K562 (cell line): ENCODE data around the gene KDF1. TPM values are rescaled to one million over a fixed set of nuclear protein-coding genes. Genes with fewer than 3 reads are reported as not detected.

Source experiments
- BRCA1 ChIP-seq, 2 experiments: fragments of 450-650 bp in 1 of 2; sonication (generic) in 1 of 2; formaldehyde crosslinking in 1 of 2; IDR thresholded peaks; 2 replicates each; pipeline versions ENCODE4 v1.5.0 to v1.6.1; 2017 to 2020; ENCODE audit warnings: mild to moderate bottlenecking in 1 of 2, missing genetic modification reagents in 1 of 2
- FOS ChIP-seq: IDR thresholded peaks from 3 replicates; pipeline ENCODE4 v1.6.1; 2011; ENCODE audit not compliant: insufficient read length; ENCODE audit errors: extremely low read depth
- GTF2B ChIP-seq: IDR thresholded peaks from 2 replicates; pipeline ENCODE4 v1.6.1; 2011; ENCODE audit not compliant: insufficient read length; ENCODE audit errors: extremely low read depth
- HNRNPH1 ChIP-seq: fragments of 200-400 bp; formaldehyde crosslinking; optimal IDR thresholded peaks from 2 replicates; pipeline ENCODE3; 2017; ENCODE audit warnings: low read depth, mild to moderate bottlenecking, low read length, moderate library complexity
- KDM2B ChIP-seq: fragments of 250-450 bp; sonication (Bioruptor Pico); IDR thresholded peaks from 2 replicates; pipeline ENCODE4 v1.8.0; 2021; ENCODE audit warnings: mild to moderate bottlenecking, moderate library complexity
- MGA ChIP-seq: fragments of 450-650 bp; IDR thresholded peaks from 2 replicates; pipeline ENCODE4 v1.6.1; 2016; ENCODE audit warnings: mild to moderate bottlenecking, moderate library complexity
- MTA2 ChIP-seq: fragments of 450-650 bp; IDR thresholded peaks from 2 replicates; pipeline ENCODE4 v1.6.1; 2016; ENCODE audit warnings: low read depth
- PHB ChIP-seq: fragments of 250-450 bp; sonication (Bioruptor Pico); IDR thresholded peaks from 2 replicates; pipeline ENCODE4 v1.5.0; 2021
- POLR2H ChIP-seq: IDR thresholded peaks from 2 replicates; pipeline ENCODE4 v1.6.1; 2016; ENCODE audit warnings: missing genetic modification characterization, low read depth, mild to moderate bottlenecking, control low read depth, missing compliant biosample characterization, moderate library complexity
- SMAD1 ChIP-seq: fragments of 150-350 bp; IDR thresholded peaks from 2 replicates; pipeline ENCODE4 v1.6.1; 2014; ENCODE audit warnings: low read length, low read depth; ENCODE audit not compliant: partially characterized antibody
- TARDBP ChIP-seq: fragments of 450-650 bp; IDR thresholded peaks from 2 replicates; pipeline ENCODE4 v1.6.1; 2016
- TEAD2 ChIP-seq: fragments of 450-650 bp; IDR thresholded peaks from 2 replicates; pipeline ENCODE4 v1.6.1; 2016; ENCODE audit warnings: missing genetic modification characterization, control low read depth, missing compliant biosample characterization
- TEAD4 ChIP-seq, 2 experiments: sonication (generic) in 1 of 2; formaldehyde crosslinking in 1 of 2; IDR thresholded peaks; 2 replicates each; pipeline versions ENCODE4 v1.6.1 to v1.8.0; 2012 to 2022; ENCODE audit warnings: borderline replicate concordance in 1 of 2, inconsistent platforms in 1 of 2, low read length in 1 of 2, mild to moderate bottlenecking in 1 of 2, missing genetic modification reagents in 1 of 2
- U2AF1 ChIP-seq: fragments of 200-400 bp; formaldehyde crosslinking; optimal IDR thresholded peaks from 2 replicates; pipeline ENCODE3; 2017; ENCODE audit warnings: mild to moderate bottlenecking, low read depth, low read length, moderate library complexity
- ZBTB1 ChIP-seq: sonication (generic); formaldehyde crosslinking; IDR thresholded peaks from 2 replicates; pipeline ENCODE4 v1.8.1; 2023; ENCODE audit warnings: missing genetic modification reagents, low read depth, mild to moderate bottlenecking, borderline replicate concordance
- ZNF197 ChIP-seq: fragments of 200-800 bp; sonication (Bioruptor generic); IDR thresholded peaks from 2 replicates; pipeline ENCODE4 v1.6.1; 2016; ENCODE audit warnings: low read depth, missing genetic modification characterization, missing compliant biosample characterization
- polyA plus RNA-seq, 8 experiments: library from polyadenylated mRNA; depleted of rRNA in 4 of 8; stranded (reverse) in 5 of 8; unstranded in 3 of 8; fragments of >200 nt; fragmentation: Nextera tagmentation in 2 of 8; fragmentation: Illumina TruSeq in 1 of 8; extraction: Ambion mirVana in 2 of 8; extraction: Trizol in 1 of 8; gene quantifications; 2 replicates each; pipeline versions ENCODE4 v1.2.1 to v1.2.3, GENCODE V29; 2011 to 2014; ENCODE audit warnings: inconsistent platforms in 1 of 8, missing spikeins in 1 of 8
- total RNA-seq, 7 experiments: library from RNA; depleted of rRNA in 6 of 7; stranded (reverse); fragments of >200 nt in 6 of 7; fragmentation: Illumina TruSeq in 2 of 7; extraction: Trizol in 2 of 7; gene quantifications; 2 replicates each; pipeline versions ENCODE4 v1.2.1 to v1.2.3, GENCODE V29; 2011 to 2021; ENCODE audit warnings: low replicate concordance in 1 of 7

KDF1 gene
- total and polyA plus RNA-seq, 9 of the 15 experiments (the other 6 are each of a cell fraction or from before 2014, with no cell fraction given): 0.38 to 1.9 (median 0.83) TPM

- TF ChIP-seq ZNF197 (no peak), TEAD4 (IDR thresholded peaks at IDR 0.05; ENCODE audit: low read length) (peak; percentile 59), TEAD4 (CRISPR knock-in tag; IDR thresholded peaks at IDR 0.05; ENCODE audit: borderline replicate concordance) (no peak), KDM2B (no peak), POLR2H (tag) (peak; percentile 94), SMAD1 (peak; percentile 68), GTF2B (peak; percentile 73), ZBTB1 (CRISPR knock-in tag) (no peak), HNRNPH1 (no peak), TEAD2 (no peak), FOS (no peak), U2AF1 (no peak), MTA2 (no peak), BRCA1 (IDR thresholded peaks at IDR 0.05) (no peak), BRCA1 (CRISPR knock-in tag; IDR thresholded peaks at IDR 0.05) (no peak), PHB (no peak), TARDBP (no peak), MGA (no peak; the same call in 1 of the 2 replicates)
These were observed 60.1 kb downstream of the KDF1 start, which contains the start of gene GPATCH3 (continued) for GRCh38 chr1:26900001-26900814.
